Type B pancreatic cell (in vitro differentiated cells): Measurements from ENCODE around the gene GABRA5. TPM values are rescaled to one million over a fixed set of nuclear protein-coding genes. Genes with fewer than 3 reads are reported as not detected.

Source experiments
- DNase-seq: peaks from one replicate; pipeline ENCODE4 v3.0.0; 2021; ENCODE audit warnings: mixed read lengths; ENCODE audit not compliant: unreplicated experiment; ENCODE audit errors: extremely low spot score
- H3K27ac Mint-ChIP-seq: 2 replicates; pipeline ENCODE4 v1.8.0; 2021; ENCODE audit warnings: mild to moderate bottlenecking, mixed read lengths
- H3K27me3 Mint-ChIP-seq: 2 replicates; pipeline ENCODE4 v1.8.0; 2021; ENCODE audit warnings: mixed read lengths
- H3K36me3 Mint-ChIP-seq: 2 replicates; pipeline ENCODE4 v1.8.0; 2021; ENCODE audit warnings: mixed read lengths
- H3K4me1 Mint-ChIP-seq: one replicate; pipeline ENCODE4 v1.8.0; 2021; ENCODE audit warnings: mixed read lengths; ENCODE audit not compliant: unreplicated experiment
- H3K4me3 Mint-ChIP-seq: 2 replicates; pipeline ENCODE4 v1.8.0; 2021; ENCODE audit warnings: mild to moderate bottlenecking, mixed read lengths
- H3K9me3 Mint-ChIP-seq: 2 replicates; pipeline ENCODE4 v1.8.0; 2021; ENCODE audit warnings: mixed read lengths
- CTCF ChIP-seq: fragments of 200-600 bp; sonication (generic); conservative IDR thresholded peaks from 2 replicates; pipeline ENCODE4 v1.5.0; 2021; ENCODE audit warnings: antibody characterized with exemption, mild to moderate bottlenecking
- total RNA-seq: library from RNA; stranded (reverse); gene quantifications from 2 replicates; pipeline ENCODE4 v1.2.1, GENCODE V29; 2021; ENCODE audit warnings: low replicate concordance

Gene GABRA5
- total RNA-seq, 1 donor from 2014 or later: 3.1 TPM

GRCh38 chr15:26901041-26901440 is 34.2 kb downstream of the GABRA5 start:
- no peak overlapping the region for H3K4me3 Mint-ChIP-seq
- H3K4me1 Mint-ChIP-seq: no peaks in the 10 kb centered on the region
- H3K27me3 Mint-ChIP-seq: peaks cover 12% of the 10 kb centered on the region
- TF ChIP-seq CTCF: no peak
- no peak for DNase-seq
- no peaks in the 10 kb centered on the region for H3K36me3 Mint-ChIP-seq
- no peak overlapping the region for H3K27ac Mint-ChIP-seq
- peaks cover 8% of the 10 kb centered on the region for H3K9me3 Mint-ChIP-seq

GRCh38 chr15:26910715-26911114 is 43.9 kb downstream of the GABRA5 start:
- Mint-ChIP-seq H3K27me3 (no peaks in the 10 kb centered on the region), H3K4me3 (no peak overlapping the region), H3K4me1 (no peaks in the 10 kb centered on the region), H3K27ac (no peak overlapping the region), H3K36me3 (no peaks in the 10 kb centered on the region), H3K9me3 (peaks cover 3% of the 10 kb centered on the region)
- no peak for TF ChIP-seq CTCF
- DNase-seq: no peak

GRCh38 chr15:26921433-26921832 is 54.6 kb downstream of the GABRA5 start:
- H3K27ac Mint-ChIP-seq: no peak overlapping the region
- no peaks in the 10 kb centered on the region for H3K4me1 Mint-ChIP-seq
- no peak for DNase-seq
- peaks cover 6% of the 10 kb centered on the region for H3K9me3 Mint-ChIP-seq
- no peaks in the 10 kb centered on the region for H3K36me3 Mint-ChIP-seq
- H3K4me3 Mint-ChIP-seq: no peak overlapping the region
- H3K27me3 Mint-ChIP-seq: no peaks in the 10 kb centered on the region
- no peak for TF ChIP-seq CTCF

GRCh38 chr15:26926081-26926480 is 59.2 kb downstream of the GABRA5 start:
- Mint-ChIP-seq H3K36me3 (no peaks in the 10 kb centered on the region), H3K27ac (no peak overlapping the region)

GRCh38 chr15:26928051-26928450 is 61.2 kb downstream of the GABRA5 start:
- no peak for DNase-seq
- peaks cover 3% of the 10 kb centered on the region for H3K27me3 Mint-ChIP-seq
- no peak for TF ChIP-seq CTCF
- H3K27ac Mint-ChIP-seq: no peak overlapping the region
- H3K9me3 Mint-ChIP-seq: no peaks in the 10 kb centered on the region
- H3K4me3 Mint-ChIP-seq: no peak overlapping the region
- no peaks in the 10 kb centered on the region for H3K36me3 Mint-ChIP-seq
- no peaks in the 10 kb centered on the region for H3K4me1 Mint-ChIP-seq

More at GRCh38 chr15:26926081-26926480, 59.2 kb downstream of the GABRA5 start:
- Mint-ChIP-seq H3K9me3 (no peaks in the 10 kb centered on the region), H3K27me3 (no peaks in the 10 kb centered on the region), H3K4me3 (no peak overlapping the region), H3K4me1 (no peaks in the 10 kb centered on the region)
- no peak for TF ChIP-seq CTCF
- no peak for DNase-seq

GRCh38 chr15:26929588-26929987 is 62.7 kb downstream of the GABRA5 start:
- H3K4me1 Mint-ChIP-seq: no peaks in the 10 kb centered on the region
- H3K36me3 Mint-ChIP-seq: no peaks in the 10 kb centered on the region
- no peak overlapping the region for H3K4me3 Mint-ChIP-seq
- no peak overlapping the region for H3K27ac Mint-ChIP-seq
- no peak for DNase-seq
- H3K9me3 Mint-ChIP-seq: no peaks in the 10 kb centered on the region
- peaks cover 3% of the 10 kb centered on the region for H3K27me3 Mint-ChIP-seq
- TF ChIP-seq CTCF: no peak
